HCT116 (cell line): ENCODE data around the gene ANXA7.

Source experiments
- ATF3 ChIP-seq: IDR thresholded peaks from 2 replicates; pipeline ENCODE4 v1.6.1; 2012
- CBX3 ChIP-seq: IDR thresholded peaks from 2 replicates; pipeline ENCODE4 v1.6.1; 2012; ENCODE audit warnings: low read depth
- CTCF ChIP-seq, 3 experiments: fragments of 200-600 bp in 1 of 3; sonication (generic) in 1 of 3; IDR thresholded peaks in 2 of 3; conservative IDR thresholded peaks in 1 of 3; 2 replicates each; pipeline ENCODE4 v1.5.1; 2012 to 2017; ENCODE audit warnings: low read depth in 2 of 3, low read length in 2 of 3, antibody characterized with exemption in 1 of 3, borderline replicate concordance in 1 of 3, control low read depth in 1 of 3, mild to moderate bottlenecking in 1 of 3, mixed read lengths in 1 of 3, mixed run types in 1 of 3, moderate library complexity in 1 of 3; ENCODE audit not compliant: insufficient read depth in 1 of 3
- EGR1 ChIP-seq: IDR thresholded peaks from 2 replicates; pipeline ENCODE4 v1.6.1; 2012; ENCODE audit warnings: low read depth
- MAX ChIP-seq: IDR thresholded peaks from 2 replicates; pipeline ENCODE4 v1.6.1; 2012
- POLR2A ChIP-seq: IDR thresholded peaks from 2 replicates; pipeline ENCODE4 v1.7.0; 2011; ENCODE audit warnings: borderline replicate concordance; ENCODE audit not compliant: insufficient read depth, insufficient read length; ENCODE audit errors: extremely low read depth
- POLR2AphosphoS5 ChIP-seq: IDR thresholded peaks from 2 replicates; pipeline ENCODE4 v1.6.1; 2011; ENCODE audit warnings: mild to moderate bottlenecking, low read depth, low read length, moderate library complexity
- RAD21 ChIP-seq: IDR thresholded peaks from 2 replicates; pipeline ENCODE4 v1.6.1; 2012; ENCODE audit warnings: low read depth, mild to moderate bottlenecking
- REST ChIP-seq: IDR thresholded peaks from 2 replicates; pipeline ENCODE4 v1.6.1; 2012; ENCODE audit warnings: low read depth
- YY1 ChIP-seq: IDR thresholded peaks from 2 replicates; pipeline ENCODE4 v1.6.1; 2011; ENCODE audit warnings: low read length, low read depth, moderate library complexity, mild to moderate bottlenecking; ENCODE audit not compliant: insufficient replicate concordance; ENCODE audit errors: extremely low read depth
- ZBTB33 ChIP-seq: IDR thresholded peaks from 2 replicates; pipeline ENCODE4 v1.6.1; 2011; ENCODE audit warnings: mild to moderate bottlenecking, low read length, moderate library complexity; ENCODE audit not compliant: insufficient replicate concordance; ENCODE audit errors: extremely low read depth
- ZNF274 ChIP-seq: fragments of 200-500 bp; sonication (Bioruptor generic); IDR thresholded peaks from 2 replicates; pipeline ENCODE4 v1.6.1; 2014; ENCODE audit warnings: mild to moderate bottlenecking, low read depth, low read length, inconsistent platforms

- no peak for TF ChIP-seq POLR2AphosphoS5
- no peak for TF ChIP-seq CTCF (IDR thresholded peaks at IDR 0.05 in 2 of 3, conservative IDR thresholded peaks at IDR 0.05 in 1 of 3; ENCODE audit: borderline replicate concordance in 1 of 3, insufficient read depth in 1 of 3, low read depth in 2 of 3, low read length in 2 of 3)
- no peak for TF ChIP-seq CBX3
- TF ChIP-seq ATF3, result no peak
- no peak for TF ChIP-seq MAX
- TF ChIP-seq YY1, result no peak
- no peak for TF ChIP-seq ZBTB33
- TF ChIP-seq EGR1, result no peak
- no peak for TF ChIP-seq POLR2A
- no peak for TF ChIP-seq REST
- no peak for TF ChIP-seq ZNF274
- no peak for TF ChIP-seq RAD21
Observed at GRCh38 chr10:73368238-73368637, 45.6 kb downstream of the ANXA7 start.
